WTC11 (cell line): ENCODE measurements around the gene MPHOSPH6. TPM values are rescaled to one million over a fixed set of nuclear protein-coding genes. Genes with fewer than 3 reads are reported as not detected.

Experiments used
- ATAC-seq: fragments of 200-7000 bp; cut with Tn5 transposase; 2 replicates; pipeline ENCODE4 v1.10.0; 2021; ENCODE audit warnings: mild to moderate bottlenecking, moderate library complexity
- CTCF ChIA-PET: fragments of 300-600 bp; sonication (Branson Sonifier 250); formaldehyde crosslinking; loops from one replicate; lab custom pipeline; 2021; ENCODE audit warnings: antibody characterized with exemption; lab: Charles Lee
- POLR2A ChIA-PET: fragments of 350-600 bp; sonication (Branson Sonifier 250); formaldehyde crosslinking; loops from one replicate; lab custom pipeline; 2021; ENCODE audit warnings: antibody characterized with exemption; lab: Charles Lee
- DNase-seq: peaks from one replicate; pipeline ENCODE4 v3.0.0; 2021; ENCODE audit warnings: low spot score
- H3K27ac Mint-ChIP-seq: 2 replicates; pipeline ENCODE4 v1.8.0; 2021; ENCODE audit warnings: mixed read lengths
- H3K27me3 Mint-ChIP-seq: 2 replicates; pipeline ENCODE4 v1.8.0; 2021; ENCODE audit warnings: low read depth, mild to moderate bottlenecking, moderate library complexity, mixed read lengths
- H3K36me3 Mint-ChIP-seq: 2 replicates; pipeline ENCODE4 v1.8.0; 2021; ENCODE audit warnings: mixed read lengths
- H3K4me1 Mint-ChIP-seq: 2 replicates; pipeline ENCODE4 v1.8.0; 2022; ENCODE audit warnings: mixed read lengths
- H3K4me3 Mint-ChIP-seq: 2 replicates; pipeline ENCODE4 v1.8.0; 2021; ENCODE audit warnings: mild to moderate bottlenecking, moderate library complexity, mixed read lengths
- H3K9me3 Mint-ChIP-seq: 2 replicates; pipeline ENCODE4 v1.8.0; 2021; ENCODE audit warnings: mixed read lengths
- ATF1 ChIP-seq: sonication (generic); formaldehyde crosslinking; IDR thresholded peaks from 2 replicates; pipeline ENCODE4 v1.8.1; 2023; ENCODE audit warnings: mild to moderate bottlenecking, moderate library complexity, missing genetic modification reagents
- ELF4 ChIP-seq: sonication (generic); formaldehyde crosslinking; IDR thresholded peaks from 2 replicates; pipeline ENCODE4 v1.8.1; 2022; ENCODE audit warnings: low read depth, mild to moderate bottlenecking, moderate library complexity, missing genetic modification reagents
- ETV6 ChIP-seq: sonication (generic); formaldehyde crosslinking; IDR thresholded peaks from 2 replicates; pipeline ENCODE4 v1.8.1; 2022; ENCODE audit warnings: mild to moderate bottlenecking, missing genetic modification reagents
- GRHL2 ChIP-seq: fragments of 250-450 bp; sonication (Bioruptor Pico); IDR thresholded peaks from 2 replicates; pipeline ENCODE4 v1.8.0; 2022; ENCODE audit warnings: mild to moderate bottlenecking, moderate library complexity; ENCODE audit not compliant: insufficient replicate concordance, severe bottlenecking
- HMGA2 ChIP-seq: fragments of 250-450 bp; sonication (Bioruptor Pico); IDR thresholded peaks from 2 replicates; pipeline ENCODE4 v1.4.0; 2021; ENCODE audit warnings: mild to moderate bottlenecking, moderate library complexity
- IRF2 ChIP-seq: sonication (generic); formaldehyde crosslinking; IDR thresholded peaks from 2 replicates; pipeline ENCODE4 v1.8.0; 2022; ENCODE audit warnings: low read depth, missing genetic modification reagents, borderline replicate concordance
- NFATC4 ChIP-seq: fragments of 250-450 bp; sonication (Bioruptor Pico); IDR thresholded peaks from 2 replicates; pipeline ENCODE4 v1.9.0; 2021; ENCODE audit warnings: mild to moderate bottlenecking
- NR2C2 ChIP-seq: sonication (generic); formaldehyde crosslinking; IDR thresholded peaks from 2 replicates; pipeline ENCODE4 v1.8.0; 2022; ENCODE audit warnings: mild to moderate bottlenecking, missing genetic modification reagents
- OVOL2 ChIP-seq: fragments of 250-450 bp; sonication (Bioruptor Pico); IDR thresholded peaks from 2 replicates; pipeline ENCODE4 v1.9.0; 2021; ENCODE audit warnings: mild to moderate bottlenecking, borderline replicate concordance
- PRRX2 ChIP-seq: fragments of 250-450 bp; sonication (Bioruptor Pico); IDR thresholded peaks from 2 replicates; pipeline ENCODE4 v1.8.0; 2021; ENCODE audit warnings: mild to moderate bottlenecking
- SMAD3 ChIP-seq: sonication (generic); formaldehyde crosslinking; IDR thresholded peaks from 2 replicates; pipeline ENCODE4 v1.8.0; 2022; ENCODE audit warnings: missing genetic modification reagents, mild to moderate bottlenecking, borderline replicate concordance
- SP1 ChIP-seq: sonication (generic); formaldehyde crosslinking; conservative IDR thresholded peaks from 2 replicates; pipeline ENCODE4 v1.8.1; 2022; ENCODE audit warnings: missing genetic modification reagents
- TCF7 ChIP-seq: sonication (generic); formaldehyde crosslinking; IDR thresholded peaks from 2 replicates; pipeline ENCODE4 v1.8.0; 2022; ENCODE audit warnings: mild to moderate bottlenecking, low read depth, missing genetic modification reagents, moderate library complexity
- TEAD1 ChIP-seq: sonication (generic); formaldehyde crosslinking; IDR thresholded peaks from 2 replicates; pipeline ENCODE4 v1.8.0; 2022; ENCODE audit warnings: mild to moderate bottlenecking, missing genetic modification reagents
- TP53 ChIP-seq: sonication (generic); formaldehyde crosslinking; IDR thresholded peaks from 2 replicates; pipeline ENCODE4 v1.8.1; 2023; ENCODE audit warnings: mild to moderate bottlenecking, missing genetic modification reagents
- ZNF219 ChIP-seq: sonication (generic); formaldehyde crosslinking; IDR thresholded peaks from 2 replicates; pipeline ENCODE4 v1.8.0; 2023; ENCODE audit warnings: missing genetic modification reagents, mild to moderate bottlenecking, borderline replicate concordance
- ZNF396 ChIP-seq: fragments of 250-450 bp; sonication (Bioruptor Pico); IDR thresholded peaks from 2 replicates; pipeline ENCODE4 v1.8.0; 2021; ENCODE audit warnings: mild to moderate bottlenecking, moderate library complexity, borderline replicate concordance
- ZNF416 ChIP-seq: fragments of 250-450 bp; sonication (Bioruptor Pico); IDR thresholded peaks from 2 replicates; pipeline ENCODE4 v1.9.0; 2021; ENCODE audit warnings: mild to moderate bottlenecking, inconsistent platforms
- ZNF425 ChIP-seq: fragments of 250-450 bp; sonication (Bioruptor Pico); conservative IDR thresholded peaks from 2 replicates; pipeline ENCODE4 v1.9.0; 2021; ENCODE audit warnings: mild to moderate bottlenecking
- ZNF532 ChIP-seq: fragments of 250-450 bp; sonication (Bioruptor Pico); IDR thresholded peaks from 2 replicates; pipeline ENCODE4 v1.9.0; 2021; ENCODE audit warnings: mild to moderate bottlenecking, borderline replicate concordance
- total RNA-seq: library from RNA; stranded (reverse); gene quantifications from 3 replicates; pipeline ENCODE4 v1.2.3, GENCODE V29; 2021
- TF ChIP-seq, protein P1 (sequence below): sonication (generic); formaldehyde crosslinking; IDR thresholded peaks from 2 replicates; pipeline ENCODE4 v1.8.1; 2022; ENCODE audit warnings: low read depth, missing genetic modification reagents, borderline replicate concordance
- TF ChIP-seq, protein P2 (sequence below): sonication (generic); formaldehyde crosslinking; IDR thresholded peaks from 2 replicates; pipeline ENCODE4 v1.8.1; 2023; ENCODE audit warnings: mild to moderate bottlenecking, missing genetic modification reagents, moderate library complexity
- TF ChIP-seq, protein P3 (sequence below): sonication (generic); formaldehyde crosslinking; IDR thresholded peaks from 2 replicates; pipeline ENCODE4 v1.8.0; 2022; ENCODE audit warnings: mild to moderate bottlenecking, missing genetic modification reagents

The MPHOSPH6 gene
- total RNA-seq, 1 experiment from 2014 or later, result 30.8 TPM

GRCh38 chr16:82137822-82138167, 32.2 kb downstream of the MPHOSPH6 start (continued):
- TF ChIP-seq, protein P1, sequence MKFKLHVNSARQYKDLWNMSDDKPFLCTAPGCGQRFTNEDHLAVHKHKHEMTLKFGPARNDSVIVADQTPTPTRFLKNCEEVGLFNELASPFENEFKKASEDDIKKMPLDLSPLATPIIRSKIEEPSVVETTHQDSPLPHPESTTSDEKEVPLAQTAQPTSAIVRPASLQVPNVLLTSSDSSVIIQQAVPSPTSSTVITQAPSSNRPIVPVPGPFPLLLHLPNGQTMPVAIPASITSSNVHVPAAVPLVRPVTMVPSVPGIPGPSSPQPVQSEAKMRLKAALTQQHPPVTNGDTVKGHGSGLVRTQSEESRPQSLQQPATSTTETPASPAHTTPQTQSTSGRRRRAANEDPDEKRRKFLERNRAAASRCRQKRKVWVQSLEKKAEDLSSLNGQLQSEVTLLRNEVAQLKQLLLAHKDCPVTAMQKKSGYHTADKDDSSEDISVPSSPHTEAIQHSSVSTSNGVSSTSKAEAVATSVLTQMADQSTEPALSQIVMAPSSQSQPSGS, result no peak
- no peak for TF ChIP-seq ELF4 (CRISPR knock-in tag)
- no peak for TF ChIP-seq TCF7 (CRISPR knock-in tag)
- no peak for TF ChIP-seq OVOL2 (CRISPR knock-in tag)
- TF ChIP-seq ZNF425 (CRISPR knock-in tag), result no peak
- TF ChIP-seq ATF1 (CRISPR knock-in tag), result no peak
- no peak for TF ChIP-seq HMGA2 (CRISPR knock-in tag)
- no peak for TF ChIP-seq SMAD3
- no peak for TF ChIP-seq SP1
- no peak for TF ChIP-seq NFATC4 (CRISPR knock-in tag)
- no peak for TF ChIP-seq ZNF416

- ChIA-PET POLR2A (interaction anchor here (1.0 kb wide), 1 partner anchor 55 kb away, joined by 3 read pairs; no protein-coding TSS in a partner anchor), CTCF (no interaction called here)
- H3K36me3 Mint-ChIP-seq, result peaks cover 31% of the 10 kb centered on the region
- ATAC-seq (no peak), DNase-seq (no peak)
- TF ChIP-seq ZNF396 (CRISPR knock-in tag) (no peak), TEAD1 (CRISPR knock-in tag) (no peak), PRRX2 (CRISPR knock-in tag) (no peak), ETV6 (no peak), NR2C2 (no peak)
- H3K4me3 Mint-ChIP-seq, result no peak overlapping the region
- H3K9me3 Mint-ChIP-seq, result peaks cover 9% of the 10 kb centered on the region
- H3K27me3 Mint-ChIP-seq, result no peaks in the 10 kb centered on the region
- H3K27ac Mint-ChIP-seq, result no peak overlapping the region
- H3K4me1 Mint-ChIP-seq, result peaks cover 21% of the 10 kb centered on the region
Observed at GRCh38 chr16:82136956-82137821, 32.8 kb downstream of the MPHOSPH6 start.

GRCh38 chr16:82135844-82136243, 34.2 kb downstream of the MPHOSPH6 start:
- POLR2A ChIA-PET, result no interaction called here
- DNase-seq, result no peak
- H3K27me3 Mint-ChIP-seq, result no peaks in the 10 kb centered on the region
- 0 out of 2 replicates have a peak, but pooled peaks cover 3% of the 10 kb centered on the region for H3K9me3 Mint-ChIP-seq
- H3K27ac Mint-ChIP-seq, result no peak overlapping the region
- peaks cover 25% of the 10 kb centered on the region for H3K36me3 Mint-ChIP-seq
- CTCF ChIA-PET, result no interaction called here
- peaks cover 21% of the 10 kb centered on the region for H3K4me1 Mint-ChIP-seq
- H3K4me3 Mint-ChIP-seq, result no peak overlapping the region
- no peak for ATAC-seq
- TF ChIP-seq, protein P2, sequence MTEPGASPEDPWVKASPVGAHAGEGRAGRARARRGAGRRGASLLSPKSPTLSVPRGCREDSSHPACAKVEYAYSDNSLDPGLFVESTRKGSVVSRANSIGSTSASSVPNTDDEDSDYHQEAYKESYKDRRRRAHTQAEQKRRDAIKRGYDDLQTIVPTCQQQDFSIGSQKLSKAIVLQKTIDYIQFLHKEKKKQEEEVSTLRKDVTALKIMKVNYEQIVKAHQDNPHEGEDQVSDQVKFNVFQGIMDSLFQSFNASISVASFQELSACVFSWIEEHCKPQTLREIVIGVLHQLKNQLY (CRISPR knock-in tag), result no peak
- no peak for TF ChIP-seq NFATC4 (CRISPR knock-in tag)
- no peak for TF ChIP-seq ZNF219 (CRISPR knock-in tag)
- TF ChIP-seq GRHL2 (CRISPR knock-in tag), result no peak
- no peak for TF ChIP-seq SP1
- TF ChIP-seq ZNF532 (CRISPR knock-in tag), result no peak
- no peak for TF ChIP-seq PRRX2 (CRISPR knock-in tag)
- no peak for TF ChIP-seq IRF2 (CRISPR knock-in tag)
- TF ChIP-seq, protein P3, sequence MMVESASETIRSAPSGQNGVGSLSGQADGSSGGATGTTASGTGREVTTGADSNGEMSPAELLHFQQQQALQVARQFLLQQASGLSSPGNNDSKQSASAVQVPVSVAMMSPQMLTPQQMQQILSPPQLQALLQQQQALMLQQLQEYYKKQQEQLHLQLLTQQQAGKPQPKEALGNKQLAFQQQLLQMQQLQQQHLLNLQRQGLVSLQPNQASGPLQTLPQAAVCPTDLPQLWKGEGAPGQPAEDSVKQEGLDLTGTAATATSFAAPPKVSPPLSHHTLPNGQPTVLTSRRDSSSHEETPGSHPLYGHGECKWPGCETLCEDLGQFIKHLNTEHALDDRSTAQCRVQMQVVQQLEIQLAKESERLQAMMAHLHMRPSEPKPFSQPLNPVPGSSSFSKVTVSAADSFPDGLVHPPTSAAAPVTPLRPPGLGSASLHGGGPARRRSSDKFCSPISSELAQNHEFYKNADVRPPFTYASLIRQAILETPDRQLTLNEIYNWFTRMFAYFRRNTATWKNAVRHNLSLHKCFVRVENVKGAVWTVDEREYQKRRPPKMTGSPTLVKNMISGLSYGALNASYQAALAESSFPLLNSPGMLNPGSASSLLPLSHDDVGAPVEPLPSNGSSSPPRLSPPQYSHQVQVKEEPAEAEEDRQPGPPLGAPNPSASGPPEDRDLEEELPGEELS (CRISPR knock-in tag), result no peak
- TF ChIP-seq SMAD3, result no peak
- TF ChIP-seq TP53 (CRISPR knock-in tag), result no peak
